SJSA1 (cell line): ENCODE measurements around the gene RPP25L. TPM values are rescaled to one million over a fixed set of nuclear protein-coding genes. Genes with fewer than 3 reads are reported as not detected.

Experiments
- DNase-seq, 2 experiments: peaks; one replicate each; pipeline ENCODE4 v3.0.0-alpha.2; 2015 to 2020; ENCODE audit warnings: low spot score in 2 of 2, low read depth in 1 of 2
- H3K27ac ChIP-seq: fragments of 250-450 bp; sonication (Bioruptor Pico); 2 replicates; pipeline ENCODE4 v1.5.1; 2020; ENCODE audit warnings: mild to moderate bottlenecking, moderate library complexity
- H3K27me3 ChIP-seq: fragments of 250-450 bp; sonication (Bioruptor Pico); replicated peaks from 2 replicates; pipeline ENCODE4 v1.5.1; 2020; ENCODE audit warnings: mild to moderate bottlenecking, moderate library complexity
- H3K36me3 ChIP-seq: fragments of 250-450 bp; sonication (Bioruptor Pico); 2 replicates; pipeline ENCODE4 v1.5.1; 2020; ENCODE audit warnings: mild to moderate bottlenecking
- H3K4me1 ChIP-seq: fragments of 250-450 bp; sonication (Bioruptor Pico); replicated peaks from 2 replicates; pipeline ENCODE4 v1.6.1; 2021; ENCODE audit warnings: mild to moderate bottlenecking
- H3K4me3 ChIP-seq: fragments of 250-450 bp; sonication (Bioruptor Pico); 2 replicates; pipeline ENCODE4 v1.5.1; 2020; ENCODE audit warnings: mild to moderate bottlenecking
- H3K9me3 ChIP-seq: fragments of 250-450 bp; sonication (Bioruptor Pico); replicated peaks from 2 replicates; pipeline ENCODE4 v1.5.1; 2020; ENCODE audit warnings: mild to moderate bottlenecking
- total RNA-seq: library from RNA; depleted of rRNA; stranded (reverse); fragments of >200 nt; shearing (Covaris generic); gene quantifications from 2 replicates; pipeline ENCODE4 v1.2.3, GENCODE V29; 2014; rRNA removed

The RPP25L gene
- total RNA-seq, 1 experiment from 2014 or later = 12.3 TPM

GRCh38 chr9:34568774-34569173 lies 43.1 kb downstream of the RPP25L start:
- no peak overlapping the region for H3K27ac ChIP-seq
- no peak overlapping the region for H3K4me3 ChIP-seq
- no peaks in the 10 kb centered on the region for H3K4me1 ChIP-seq
- DNase-seq = no peak
- H3K27me3 ChIP-seq = no peaks in the 10 kb centered on the region
- no peaks in the 10 kb centered on the region for H3K9me3 ChIP-seq
- H3K36me3 ChIP-seq = no peaks in the 10 kb centered on the region

GRCh38 chr9:34568133-34568532 lies 43.8 kb downstream of the RPP25L start:
- no peaks in the 10 kb centered on the region for H3K27me3 ChIP-seq
- H3K36me3 ChIP-seq = no peaks in the 10 kb centered on the region
- no peak overlapping the region for H3K4me3 ChIP-seq
- no peaks in the 10 kb centered on the region for H3K9me3 ChIP-seq
- no peaks in the 10 kb centered on the region for H3K4me1 ChIP-seq
- no peak for DNase-seq
- no peak overlapping the region for H3K27ac ChIP-seq

- Histone ChIP-seq H3K27ac (no peak overlapping the region), H3K27me3 (no peaks in the 10 kb centered on the region), H3K36me3 (no peaks in the 10 kb centered on the region), H3K4me1 (no peaks in the 10 kb centered on the region), H3K4me3 (no peak overlapping the region), H3K9me3 (no peaks in the 10 kb centered on the region)
- DNase-seq = no peak
Measured at GRCh38 chr9:34566972-34567371, 44.9 kb downstream of the RPP25L start.

DNA sequence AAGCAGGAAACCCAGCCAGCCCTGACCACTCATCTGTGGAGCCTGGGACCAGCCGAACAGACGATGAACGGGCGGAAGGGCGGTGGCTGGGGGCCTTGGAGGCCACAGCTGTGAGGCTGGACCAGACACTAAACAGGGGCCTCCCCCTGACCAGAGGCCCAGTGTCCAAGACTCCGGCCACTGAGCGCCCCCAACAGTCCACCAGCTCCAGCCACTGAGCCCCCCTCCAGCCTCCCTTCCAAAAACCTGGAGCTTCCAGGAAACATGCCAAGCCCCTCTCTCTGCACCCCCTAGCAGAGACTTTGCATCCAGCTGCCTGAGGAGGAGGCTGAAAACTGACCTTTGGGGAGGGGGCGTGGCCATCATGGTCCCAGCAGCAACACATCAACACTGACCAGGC lies 45.6 kb downstream of the RPP25L start:
- Histone ChIP-seq H3K4me3 (no peak overlapping the region), H3K27ac (no peak overlapping the region), H3K27me3 (no peaks in the 10 kb centered on the region), H3K4me1 (no peaks in the 10 kb centered on the region), H3K36me3 (no peaks in the 10 kb centered on the region), H3K9me3 (no peaks in the 10 kb centered on the region)
- no peak for DNase-seq

- Histone ChIP-seq H3K4me3 (no peak overlapping the region), H3K27ac (no peak overlapping the region), H3K36me3 (no peaks in the 10 kb centered on the region), H3K4me1 (no peaks in the 10 kb centered on the region), H3K9me3 (no peaks in the 10 kb centered on the region), H3K27me3 (no peaks in the 10 kb centered on the region)
- DNase-seq = no peak
Measured at GRCh38 chr9:34565856-34566255, 46.0 kb downstream of the RPP25L start.

- DNase-seq = no peak
- no peaks in the 10 kb centered on the region for H3K4me1 ChIP-seq
- no peaks in the 10 kb centered on the region for H3K27me3 ChIP-seq
Measured at GRCh38 chr9:34564617-34565016, 47.3 kb downstream of the RPP25L start.

DNA sequence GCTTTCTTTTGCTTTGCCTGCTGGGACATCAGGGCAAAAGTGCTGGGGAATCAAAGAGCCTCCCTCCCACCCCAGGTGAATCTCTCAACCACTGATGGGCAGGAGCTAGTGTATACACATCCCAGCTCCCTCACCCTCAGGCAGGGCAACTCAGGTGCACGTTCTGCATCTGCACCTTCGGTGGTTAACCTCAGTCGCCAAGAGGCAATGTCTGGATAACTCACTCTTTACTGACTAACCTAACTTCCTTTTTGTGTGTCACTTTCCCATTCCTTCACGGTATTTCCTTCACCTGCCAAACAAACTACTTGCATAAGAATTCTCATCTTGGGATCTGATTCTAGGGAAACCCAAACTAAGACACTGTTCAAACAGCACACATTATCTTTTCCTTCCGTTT lies 48.6 kb downstream of the RPP25L start:
- Histone ChIP-seq H3K27me3 (no peaks in the 10 kb centered on the region), H3K4me1 (no peaks in the 10 kb centered on the region), H3K9me3 (no peaks in the 10 kb centered on the region), H3K36me3 (no peaks in the 10 kb centered on the region), H3K27ac (no peak overlapping the region), H3K4me3 (no peak overlapping the region)
- no peak for DNase-seq

More at GRCh38 chr9:34564617-34565016, 47.3 kb downstream of the RPP25L start:
- no peak overlapping the region for H3K4me3 ChIP-seq
- no peak overlapping the region for H3K27ac ChIP-seq
- no peaks in the 10 kb centered on the region for H3K9me3 ChIP-seq
- H3K36me3 ChIP-seq = no peaks in the 10 kb centered on the region

- Histone ChIP-seq H3K36me3 (no peaks in the 10 kb centered on the region), H3K27ac (no peak overlapping the region), H3K27me3 (no peaks in the 10 kb centered on the region), H3K9me3 (no peaks in the 10 kb centered on the region), H3K4me1 (no peaks in the 10 kb centered on the region), H3K4me3 (no peak overlapping the region)
- DNase-seq = no peak
Measured at GRCh38 chr9:34562135-34562745, 49.7 kb downstream of the RPP25L start.

- Histone ChIP-seq H3K27me3 (no peaks in the 10 kb centered on the region), H3K27ac (no peak overlapping the region), H3K36me3 (no peaks in the 10 kb centered on the region)
Measured at GRCh38 chr9:34560599-34561214, 51.2 kb downstream of the RPP25L start.

More at GRCh38 chr9:34560599-34561214, 51.2 kb downstream of the RPP25L start:
- H3K9me3 ChIP-seq = no peaks in the 10 kb centered on the region
- no peak overlapping the region for H3K4me3 ChIP-seq
- H3K4me1 ChIP-seq = no peaks in the 10 kb centered on the region
- no peak for DNase-seq

Other genes with a start within 250 kb of the RPP25L start
- gene MYORG, start 235.2 kb downstream of the RPP25L start, total RNA-seq = 0.37 and 0.97 TPM in 2 replicates
- gene FAM219A, start 153.5 kb downstream of the RPP25L start, total RNA-seq = 6.5 and 13.3 TPM in 2 replicates
- not detected in 2 replicates for gene DNAI1, start 153.3 kb downstream of the RPP25L start, total RNA-seq
- gene ENHO, start 89.1 kb downstream of the RPP25L start, total RNA-seq = not detected in 2 replicates
- gene CNTFR, start 22.4 kb downstream of the RPP25L start, total RNA-seq = not detected in 2 replicates
- 70.6 and 110 TPM in 2 replicates for gene DCTN3, start 8.4 kb upstream of the RPP25L start, total RNA-seq
- not detected in 2 replicates for gene ARID3C, start 17.0 kb upstream of the RPP25L start, total RNA-seq
- 31.9 and 38.6 TPM in 2 replicates for gene SIGMAR1, start 25.7 kb upstream of the RPP25L start, total RNA-seq
- 7.7 and 9.0 TPM in 2 replicates for gene GALT, start 34.6 kb upstream of the RPP25L start, total RNA-seq
- 16.4 and 34.4 TPM in 2 replicates for gene IL11RA, start 40.1 kb upstream of the RPP25L start, total RNA-seq
- not detected in 2 replicates for gene CCL27, start 50.6 kb upstream of the RPP25L start, total RNA-seq
- not detected in 2 replicates for gene CCL19, start 79.2 kb upstream of the RPP25L start, total RNA-seq
- not detected in 2 replicates for gene CCL21, start 98.0 kb upstream of the RPP25L start, total RNA-seq